HG03060 (cell line): ENCODE results near the gene DLGAP4.
"Not testable (repeated sequence)": the region's sequence is repeated elsewhere in the genome, so short reads cannot be mapped to it uniquely, and the experiment has no call there.

ENCODE experiments used
- ATAC-seq: cut with Tn5 transposase; IDR thresholded peaks from one replicate; pipeline ENCODE4 v1.9.1; 2021; ENCODE audit warnings: low read depth, moderate number of reproducible peaks; ENCODE audit not compliant: unreplicated experiment

Gene DLGAP4

GRCh38 chr20:36487069-36487468 lies 180.9 kb downstream of the DLGAP4 start:
- no peak for ATAC-seq

GRCh38 chr20:36490191-36490590 lies 184.1 kb downstream of the DLGAP4 start:
- ATAC-seq: no peak

- no peak for ATAC-seq
These were observed 185.9 kb downstream of the DLGAP4 start for GRCh38 chr20:36491901-36492617.

GRCh38 chr20:36493051-36493800 lies 187.1 kb downstream of the DLGAP4 start:
- ATAC-seq: no peak

- ATAC-seq: no peak
These were observed 187.6 kb downstream of the DLGAP4 start for GRCh38 chr20:36493801-36494114.

DNA sequence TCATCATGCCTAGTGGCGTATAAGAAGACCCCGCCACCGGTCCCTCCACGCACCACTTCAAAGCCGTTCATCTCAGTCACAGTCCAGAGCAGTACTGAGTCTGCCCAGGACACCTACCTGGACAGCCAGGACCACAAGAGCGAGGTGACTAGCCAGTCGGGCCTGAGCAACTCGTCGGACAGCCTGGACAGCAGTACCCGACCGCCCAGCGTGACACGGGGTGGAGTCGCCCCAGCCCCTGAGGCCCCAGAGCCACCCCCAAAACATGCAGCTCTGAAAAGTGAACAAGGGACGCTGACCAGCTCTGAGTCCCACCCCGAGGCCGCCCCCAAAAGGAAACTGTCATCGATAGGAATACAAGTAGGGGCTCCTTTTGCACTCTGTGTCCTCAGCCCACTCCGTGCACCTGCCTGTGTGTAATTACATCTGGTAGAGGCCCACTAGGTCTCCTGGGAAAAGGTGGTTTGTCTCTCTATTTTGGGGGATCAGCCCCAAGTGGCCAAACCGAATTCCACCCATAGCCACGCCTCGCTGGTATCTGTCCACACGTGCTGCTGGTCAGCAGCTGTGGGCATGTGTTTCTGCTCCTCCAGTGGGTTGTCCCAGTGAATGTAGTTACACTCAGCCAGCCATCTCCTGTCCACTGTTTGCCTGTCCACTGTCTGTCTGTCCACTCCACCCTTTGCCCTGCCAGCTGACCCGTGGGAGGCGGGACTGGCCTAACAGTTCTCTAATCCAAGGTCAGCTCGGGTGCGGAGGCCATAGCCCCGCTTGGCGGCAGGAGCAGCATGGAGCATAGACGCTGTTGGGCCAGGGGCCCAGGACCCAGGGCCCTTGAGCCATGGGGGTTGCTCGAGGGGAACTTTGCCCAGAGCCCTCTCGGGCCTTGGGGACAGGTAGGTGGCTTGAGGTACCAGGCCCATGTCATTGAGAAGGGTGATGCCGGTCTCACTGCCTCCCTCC lies 190.8 kb downstream of the DLGAP4 start:
- no peak for ATAC-seq

DNA sequence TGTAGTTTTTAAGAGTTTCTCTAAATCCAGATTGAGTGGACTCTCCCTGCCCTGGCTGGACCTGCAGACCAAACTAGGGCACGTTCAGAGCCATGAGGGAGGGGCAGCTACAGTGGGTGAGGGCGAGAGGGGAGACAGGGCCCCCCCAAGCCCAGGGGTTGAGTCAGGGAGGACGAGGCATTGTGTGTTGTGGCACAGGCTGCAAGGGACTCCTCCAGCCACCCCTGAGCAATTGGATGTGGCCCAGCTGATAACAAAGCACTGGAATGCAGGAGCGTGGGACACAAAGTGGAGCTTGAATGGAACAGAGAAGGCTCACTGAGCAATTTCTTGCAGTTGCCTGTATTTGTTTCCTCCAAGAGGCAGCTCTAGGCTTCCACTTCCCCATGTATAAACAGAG lies 191.7 kb downstream of the DLGAP4 start:
- no peak for ATAC-seq

DNA sequence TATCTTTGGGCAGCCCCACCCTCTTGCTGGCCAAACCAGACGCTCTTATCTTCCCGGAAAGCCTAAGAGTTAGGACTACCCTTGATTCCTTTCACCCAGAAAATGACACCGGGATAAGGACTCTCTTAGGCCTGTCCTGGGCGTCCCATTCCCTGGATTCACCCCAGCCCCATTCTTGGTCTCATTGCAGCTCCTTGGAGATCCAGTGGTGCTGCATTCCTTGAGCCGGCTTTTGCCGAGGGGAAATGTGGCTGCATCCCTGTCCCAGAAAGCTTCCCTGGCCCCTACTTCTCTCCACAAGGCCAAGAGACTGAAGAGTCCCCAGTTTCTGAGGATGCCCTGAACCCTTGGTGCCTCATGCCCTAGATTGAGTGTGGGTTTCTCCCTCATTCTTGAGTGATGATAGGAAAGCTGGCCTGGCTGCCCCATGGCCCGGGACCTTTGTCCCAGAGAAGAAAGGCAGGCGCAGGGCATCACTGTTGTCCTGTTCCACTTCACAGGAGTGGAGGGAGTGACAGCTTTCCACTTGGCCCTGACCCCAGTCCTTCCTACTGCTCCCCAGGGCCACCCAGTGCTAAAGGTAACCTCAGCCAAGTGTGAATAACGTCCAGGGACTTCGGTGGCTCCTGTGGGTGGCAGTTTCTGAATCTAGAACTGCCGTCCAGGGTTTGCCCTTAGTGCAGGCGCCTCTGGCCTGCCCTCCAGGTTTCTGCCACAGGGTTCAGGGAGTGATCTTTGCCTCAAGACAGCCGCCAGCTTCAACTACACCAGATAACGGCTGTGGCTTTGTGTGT lies 192.4 kb downstream of the DLGAP4 start:
- ATAC-seq: no peak

GRCh38 chr20:36499211-36499610 lies 193.1 kb downstream of the DLGAP4 start:
- ATAC-seq: no peak

GRCh38 chr20:36499723-36500501 lies 193.8 kb downstream of the DLGAP4 start:
- no peak for ATAC-seq

DNA sequence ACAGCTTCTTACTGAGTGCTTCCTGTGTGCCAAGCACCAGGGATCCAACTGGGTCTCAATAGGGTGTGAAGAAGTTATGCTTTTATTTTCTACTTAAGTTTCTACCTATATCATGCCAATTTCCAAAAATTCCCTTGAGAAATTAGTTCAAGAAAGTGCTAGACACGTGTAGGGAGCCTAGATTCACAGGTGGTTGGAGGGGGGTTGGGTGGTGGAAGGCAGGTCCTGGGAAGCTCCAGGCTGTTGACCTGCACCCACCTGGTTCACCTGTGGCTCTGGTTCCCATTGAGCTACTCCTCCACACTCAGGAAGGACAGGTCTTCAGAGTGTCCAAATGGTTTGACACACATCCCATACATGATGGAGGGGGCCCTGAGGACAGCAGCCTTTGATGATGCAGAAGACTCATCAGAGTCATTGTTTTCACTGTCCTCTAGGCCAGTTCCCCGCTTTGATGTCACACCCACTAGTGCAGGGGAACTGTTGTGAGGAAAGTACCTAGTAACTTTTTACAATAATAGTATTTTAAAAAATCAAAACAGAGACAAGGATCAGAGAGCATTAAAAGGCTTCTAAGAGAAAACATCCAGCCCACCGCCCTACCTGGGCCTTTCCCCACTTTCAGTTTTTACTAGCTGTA lies 195.3 kb downstream of the DLGAP4 start:
- no peak for ATAC-seq

- ATAC-seq: no peak
These were observed 198.2 kb downstream of the DLGAP4 start for GRCh38 chr20:36504295-36504694.

DNA sequence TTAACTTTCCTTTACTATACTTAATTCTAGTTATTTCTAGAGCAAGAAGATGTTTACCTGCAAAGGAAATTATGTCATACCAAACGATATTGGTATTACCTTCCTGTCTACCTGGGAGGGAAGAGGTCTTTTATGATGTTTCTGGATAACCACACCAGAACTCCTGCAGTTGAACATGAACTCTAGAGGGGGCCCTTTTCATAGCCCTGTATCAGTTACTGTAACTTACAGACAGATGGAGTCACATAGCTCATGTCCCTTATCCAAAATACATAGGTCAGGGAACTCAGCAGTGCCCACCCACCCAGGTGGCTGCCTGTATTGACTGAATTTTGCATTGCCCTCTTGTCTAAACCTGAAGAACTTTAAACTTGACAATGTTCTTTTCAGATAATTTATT lies 200.1 kb downstream of the DLGAP4 start:
- ATAC-seq: no peak

DNA sequence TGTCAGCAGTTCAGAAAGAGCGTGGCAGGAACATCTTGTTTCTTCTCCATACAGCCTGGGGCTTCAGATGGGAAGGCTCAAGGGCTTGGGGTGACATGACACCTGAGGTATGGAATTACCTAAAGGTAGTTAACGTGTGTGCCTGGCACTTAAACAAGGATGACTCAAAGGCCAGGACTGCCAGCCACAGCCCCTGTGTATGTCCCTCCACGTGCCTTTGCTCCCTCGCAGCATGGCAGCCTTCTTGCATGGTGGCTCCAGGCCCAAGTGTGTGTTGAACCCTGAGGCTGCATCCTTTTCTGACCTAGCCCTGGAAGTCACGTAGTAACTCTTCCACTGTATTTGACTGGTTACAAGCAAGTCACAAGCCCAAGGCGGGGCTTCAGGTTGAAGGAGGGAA lies 201.6 kb downstream of the DLGAP4 start:
- ATAC-seq: no peak

- no peak for ATAC-seq
These were observed 213.0 kb downstream of the DLGAP4 start for GRCh38 chr20:36519012-36519719.

- no peak for ATAC-seq
These were observed 213.8 kb downstream of the DLGAP4 start for GRCh38 chr20:36519944-36520343.

GRCh38 chr20:36521526-36521925 lies 215.4 kb downstream of the DLGAP4 start:
- ATAC-seq: no peak

DNA sequence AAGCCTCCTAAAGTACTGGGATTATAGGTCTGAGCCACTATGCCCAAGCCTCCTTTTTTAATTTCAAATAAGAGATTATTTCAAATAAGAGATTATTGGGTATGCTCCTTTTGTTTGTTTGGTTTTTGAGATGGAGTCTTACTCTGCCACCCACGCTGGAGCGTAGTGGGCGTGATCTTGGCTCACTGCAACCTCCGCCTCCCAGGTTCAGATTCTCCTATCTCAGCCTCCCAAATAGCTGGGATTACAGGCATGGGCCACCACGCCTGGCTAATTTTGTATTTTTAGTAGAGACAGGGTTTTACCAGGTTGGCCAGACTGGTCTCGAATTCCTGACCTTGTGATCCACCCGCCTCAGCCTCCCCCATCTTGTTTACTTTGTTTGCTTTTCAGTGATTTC lies 216.3 kb downstream of the DLGAP4 start:
- not testable (repeated sequence) for ATAC-seq

- no peak for ATAC-seq
These were observed 217.2 kb downstream of the DLGAP4 start for GRCh38 chr20:36523341-36523740.
